Measurements from ENCODE around the gene PRKRA. TPM values are rescaled to one million over a fixed set of nuclear protein-coding genes. Genes with fewer than 3 reads are reported as not detected.
A peak's percentile ranks its signal among the peaks of the same experiment; 100 is the strongest.
"Not testable (repeated sequence)": the region's sequence is repeated elsewhere in the genome, so short reads cannot be mapped to it uniquely, and the experiment has no call there.

Gene PRKRA
- total and polyA plus RNA-seq, 2 donors (not counting 3 experiments of a cell fraction or from before 2014, with no cell fraction given): 31.0 to 46.6 TPM

DNA sequence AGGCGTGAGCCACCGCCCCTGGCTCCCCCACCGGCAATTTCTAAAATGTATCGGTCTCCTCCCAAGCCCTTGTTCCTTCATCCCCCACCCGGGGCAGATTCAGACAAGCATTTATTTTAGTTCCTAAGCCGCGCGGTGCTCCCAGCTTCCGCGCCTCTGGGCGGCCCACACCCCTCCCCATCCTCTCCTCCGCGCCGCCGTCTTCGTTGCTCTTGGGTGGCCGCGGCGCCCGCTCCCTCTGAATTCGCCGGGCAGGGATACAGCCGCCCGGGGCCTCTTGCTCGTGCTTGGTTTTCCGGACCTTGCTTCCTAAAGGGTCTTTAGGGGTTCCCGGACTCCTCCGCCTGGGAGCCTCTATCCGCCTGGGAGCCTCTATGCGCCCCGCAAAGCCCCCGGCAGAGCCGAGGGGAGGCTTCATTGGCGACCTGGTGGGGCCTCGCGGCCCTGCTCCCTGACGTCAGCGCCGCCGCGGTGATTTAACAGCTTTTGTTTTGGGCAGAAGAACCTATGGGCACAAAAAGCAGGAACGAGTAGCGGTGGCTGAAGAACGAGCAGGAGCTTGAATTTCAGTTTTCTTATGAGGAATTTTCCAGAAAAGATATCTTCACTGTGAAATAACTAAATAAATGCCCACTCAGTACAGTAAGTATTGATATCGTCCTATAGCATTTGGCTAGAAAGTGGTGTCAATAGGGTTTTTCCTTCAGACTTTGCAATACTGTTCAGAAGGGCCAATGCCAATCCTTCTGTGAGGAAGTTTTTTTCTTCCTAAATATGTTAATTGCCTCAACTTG lies 37.3 kb downstream of the PRKRA start:
- peak; percentile 82 for DNase-seq (ENCODE audit: low read depth, low spot score)
- Histone ChIP-seq H2AFZ (ENCODE audit: low read depth, low read length) (peak overlapping the region; percentile 84), H3K9ac (replicated peaks; ENCODE audit: extremely low read depth, insufficient read depth, low read length) (peak overlapping the region; percentile 95), H3K9me1 (replicated peaks; ENCODE audit: control insufficient read depth, extremely low read depth, insufficient read depth, low read length) (no peaks in the 10 kb centered on the region), H3K36me3 (ENCODE audit: control insufficient read depth in 2 of 2, extremely low read depth in 1 of 2, insufficient read depth in 2 of 2, low read length in 2 of 2) (peaks cover 0 to 2% of the 10 kb centered on the region in 2 experiments), H4K20me1 (replicated peaks; ENCODE audit: control insufficient read depth, extremely low read depth, insufficient read depth, low read length) (no peaks in the 10 kb centered on the region), H3K79me2 (ENCODE audit: control insufficient read depth, insufficient read depth, low read length) (no peaks in the 10 kb centered on the region), H3K27ac (ENCODE audit: insufficient read depth, low read depth, low read length) (peak overlapping the region; percentile 91), H3K4me2 (ENCODE audit: insufficient read depth, low read length) (peak overlapping the region; percentile 93), H3K9me3 (replicated peaks; ENCODE audit: control insufficient read depth, insufficient read depth, low read length) (no peaks in the 10 kb centered on the region), H3K4me3 (replicated peaks in 1 of 3; ENCODE audit: insufficient read depth in 1 of 3, low read depth in 1 of 3, low read length in 3 of 3) (peak overlapping the region; percentile 49 to 91 (median 69)), H3K27me3 (ENCODE audit: control insufficient read depth in 2 of 2, insufficient read depth in 2 of 2, low read length in 2 of 2) (no peaks in the 10 kb centered on the region), H3K4me1 (ENCODE audit: control insufficient read depth, extremely low read depth, insufficient read depth, low read length) (peaks cover 13% of the 10 kb centered on the region)
- dilution Hi-C loops (cut with MboI; ENCODE audit: extremely low pct_ligation_motif_present, low sequenced_read_pairs): no loop called here
- CTCF ChIA-PET: interaction anchor here (0.6 to 5.3 kb wide), 44 partner anchors 8 to 307 kb away, joined by 3 to 122 read pairs (median 6); partner anchors contain the start of genes PJVK, PLEKHA3, PRKRA and RBM45
- FAIRE-seq: peak; percentile 76
- POLR2A ChIA-PET: interaction anchor here (0.5 to 2.7 kb wide), 5 partner anchors 9 to 302 kb away, joined by 3 to 15 read pairs (median 4); partner anchors contain the start of genes PJVK, PRKRA and RBM45
- no peak for TF ChIP-seq EZH2 (IDR thresholded peaks at IDR 0.05; ENCODE audit: borderline replicate concordance, low read depth, low read length, severe bottlenecking)
- TF ChIP-seq POLR2AphosphoS5 (IDR thresholded peaks at IDR 0.05; ENCODE audit: insufficient read depth, low read depth, low read length): peak; percentile 65
- no peak for TF ChIP-seq MYC (IDR thresholded peaks at IDR 0.05; ENCODE audit: low read depth, low read length)
- TF ChIP-seq MAX (IDR thresholded peaks at IDR 0.05; ENCODE audit: insufficient read depth, insufficient read length): no peak
- no peak for TF ChIP-seq FOS (IDR thresholded peaks at IDR 0.05; ENCODE audit: borderline replicate concordance, insufficient read depth, low read length)
- TF ChIP-seq GATA2 (IDR thresholded peaks at IDR 0.05; ENCODE audit: insufficient read depth, insufficient read length, low read depth, low read length): no peak
- BruUV-seq (replicated peaks): TSS peak; percentile 86
- intact Hi-C loops (cut with micrococcal nuclease): loop anchor here (1.0 to 5.0 kb wide), 9 partner anchors 9 to 431 kb away; partner anchors contain the start of genes OSBPL6, PJVK, PLEKHA3 and PRKRA

GRCh38 chr2:178412453-178412852 lies 38.5 kb downstream of the PRKRA start:
- dilution Hi-C loops (cut with MboI; ENCODE audit: extremely low pct_ligation_motif_present, low sequenced_read_pairs); POLR2A ChIA-PET; H3K4me2 ChIP-seq (ENCODE audit: insufficient read depth, low read length); H3K9ac ChIP-seq (replicated peaks; ENCODE audit: extremely low read depth, insufficient read depth, low read length); H3K79me2 ChIP-seq (ENCODE audit: control insufficient read depth, insufficient read depth, low read length); H3K27ac ChIP-seq (ENCODE audit: insufficient read depth, low read depth, low read length); H3K4me3 ChIP-seq (replicated peaks in 1 of 3; ENCODE audit: insufficient read depth in 1 of 3, low read depth in 1 of 3, low read length in 3 of 3); H4K20me1 ChIP-seq (replicated peaks; ENCODE audit: control insufficient read depth, extremely low read depth, insufficient read depth, low read length); H2AFZ ChIP-seq (ENCODE audit: low read depth, low read length); H3K9me3 ChIP-seq (replicated peaks; ENCODE audit: control insufficient read depth, insufficient read depth, low read length); BruUV-seq (replicated peaks); DNase-seq (ENCODE audit: low read depth, low spot score); FAIRE-seq; H3K27me3 ChIP-seq (ENCODE audit: control insufficient read depth in 2 of 2, insufficient read depth in 2 of 2, low read length in 2 of 2); H3K36me3 ChIP-seq (ENCODE audit: control insufficient read depth in 2 of 2, extremely low read depth in 1 of 2, insufficient read depth in 2 of 2, low read length in 2 of 2); H3K9me1 ChIP-seq (replicated peaks; ENCODE audit: control insufficient read depth, extremely low read depth, insufficient read depth, low read length): not testable (repeated sequence)
- H3K4me1 ChIP-seq (ENCODE audit: control insufficient read depth, extremely low read depth, insufficient read depth, low read length): peaks cover 13% of the 10 kb centered on the region
- CTCF ChIA-PET: interaction anchor here (3.9 to 5.3 kb wide), 4 partner anchors 7 to 301 kb away, joined by 59 to 122 read pairs (median 68); partner anchors contain the start of gene RBM45
- intact Hi-C loops (cut with micrococcal nuclease): loop anchor here (5.0 kb wide), 1 partner anchor 430 kb away; no protein-coding TSS in a partner anchor

Data from endothelial cell of umbilical vein (primary cell).